Measurements from ENCODE around the gene SEC14L3. TPM values are rescaled to one million over a fixed set of nuclear protein-coding genes. Genes with fewer than 3 reads are reported as not detected.

The SEC14L3 gene
- total RNA-seq, 3 donors from 2014 or later (not counting 1 experiment from before 2014, with no cell fraction given), result not detected

DNA sequence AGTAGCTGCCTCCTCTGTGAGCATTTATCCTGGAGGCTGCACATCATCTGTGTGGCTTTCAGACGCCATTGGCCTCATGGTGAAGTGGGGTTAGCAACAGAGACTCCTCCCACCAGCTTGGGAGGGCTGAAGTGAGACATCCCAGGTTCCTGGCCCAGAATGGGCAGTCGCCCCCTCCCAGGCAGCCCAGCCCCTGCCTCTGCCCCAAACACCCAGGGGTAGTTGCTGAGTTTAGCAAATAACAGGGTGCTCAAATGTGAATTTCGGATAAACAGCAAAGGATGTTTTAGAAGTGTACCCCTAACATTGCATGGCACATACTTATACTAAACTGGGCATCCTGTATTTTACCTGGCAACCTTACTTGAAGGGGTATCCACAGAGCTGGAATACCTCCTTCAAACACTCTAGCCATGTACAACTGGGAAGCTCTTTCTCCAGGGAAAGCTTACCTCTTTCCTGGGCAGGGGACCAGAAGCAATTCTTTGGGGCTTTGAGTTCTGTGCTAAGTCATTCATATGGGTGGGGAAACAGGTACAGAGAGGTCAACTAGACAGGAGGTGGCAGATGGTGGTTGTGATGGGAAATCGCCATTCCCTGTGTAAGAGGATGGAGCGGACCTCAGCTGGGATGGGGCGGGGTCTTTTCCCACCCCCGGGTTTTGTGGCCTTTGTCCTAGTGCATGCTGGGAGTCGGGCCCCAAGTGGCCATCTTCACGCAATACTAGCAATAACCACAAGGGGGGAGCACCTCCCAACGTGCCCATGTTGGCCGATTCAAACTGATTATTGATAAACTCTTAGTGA is 27.0 kb downstream of the SEC14L3 start:
- peaks cover 36 to 46% of the 10 kb centered on the region in 2 donors for H3K27me3 Mint-ChIP-seq (ENCODE audit: low read depth in 2 of 2)
- ATAC-seq, result peak in 1 of 3 donors; percentile 50
- H3K27me3 ChIP-seq (ENCODE audit: control insufficient read depth, insufficient read depth, low read length), result peaks cover 3% of the 10 kb centered on the region

DNA sequence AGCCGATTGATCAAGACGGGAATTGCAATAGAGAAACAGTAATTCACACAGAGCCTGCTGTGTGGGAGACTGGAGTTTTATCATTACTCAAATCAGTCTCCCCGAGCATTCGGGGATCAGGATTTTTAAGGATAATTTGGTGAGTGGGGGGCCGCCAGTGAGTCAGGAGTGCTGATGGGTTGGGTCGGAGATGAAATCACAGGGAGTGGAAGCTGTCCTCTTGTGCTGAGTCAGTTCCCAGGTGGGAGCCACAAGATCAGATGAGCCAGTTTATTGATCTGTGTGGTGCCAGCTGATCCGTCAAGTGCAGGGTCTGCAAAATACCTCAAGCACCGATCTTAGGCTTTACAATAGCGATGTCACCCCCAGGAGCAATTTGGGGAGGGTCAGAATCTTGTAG is 30.7 kb downstream of the SEC14L3 start:
- Mint-ChIP-seq H3K9me3 (peaks cover 0 to 2% of the 10 kb centered on the region in 2 donors), H3K4me3 (no peak overlapping the region), H3K27ac (peak overlapping the region; percentile 31 to 76), H3K36me3 (no peaks in the 10 kb centered on the region), H3K4me1 (peaks cover 18 to 27% of the 10 kb centered on the region in 2 donors), H3K27me3 (ENCODE audit: low read depth in 2 of 2) (peaks cover 30 to 55% of the 10 kb centered on the region in 2 donors)
- intact Hi-C loops (cut with micrococcal nuclease), result no loop called here
- Histone ChIP-seq H3K4me3 (ENCODE audit: low read length) (no peak overlapping the region), H3K27ac (ENCODE audit: low read length) (no peak overlapping the region), H3K27me3 (ENCODE audit: control insufficient read depth, insufficient read depth, low read length) (peaks cover 3% of the 10 kb centered on the region), H3K9me3 (ENCODE audit: control insufficient read depth, insufficient read depth, low read length) (peaks cover 10% of the 10 kb centered on the region), H3K4me1 (ENCODE audit: control insufficient read depth, insufficient read depth, low read length) (peaks cover 23% of the 10 kb centered on the region), H3K36me3 (ENCODE audit: control insufficient read depth, insufficient read depth, low read length) (no peaks in the 10 kb centered on the region)
- TF ChIP-seq, protein P1, sequence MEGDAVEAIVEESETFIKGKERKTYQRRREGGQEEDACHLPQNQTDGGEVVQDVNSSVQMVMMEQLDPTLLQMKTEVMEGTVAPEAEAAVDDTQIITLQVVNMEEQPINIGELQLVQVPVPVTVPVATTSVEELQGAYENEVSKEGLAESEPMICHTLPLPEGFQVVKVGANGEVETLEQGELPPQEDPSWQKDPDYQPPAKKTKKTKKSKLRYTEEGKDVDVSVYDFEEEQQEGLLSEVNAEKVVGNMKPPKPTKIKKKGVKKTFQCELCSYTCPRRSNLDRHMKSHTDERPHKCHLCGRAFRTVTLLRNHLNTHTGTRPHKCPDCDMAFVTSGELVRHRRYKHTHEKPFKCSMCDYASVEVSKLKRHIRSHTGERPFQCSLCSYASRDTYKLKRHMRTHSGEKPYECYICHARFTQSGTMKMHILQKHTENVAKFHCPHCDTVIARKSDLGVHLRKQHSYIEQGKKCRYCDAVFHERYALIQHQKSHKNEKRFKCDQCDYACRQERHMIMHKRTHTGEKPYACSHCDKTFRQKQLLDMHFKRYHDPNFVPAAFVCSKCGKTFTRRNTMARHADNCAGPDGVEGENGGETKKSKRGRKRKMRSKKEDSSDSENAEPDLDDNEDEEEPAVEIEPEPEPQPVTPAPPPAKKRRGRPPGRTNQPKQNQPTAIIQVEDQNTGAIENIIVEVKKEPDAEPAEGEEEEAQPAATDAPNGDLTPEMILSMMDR (IDR thresholded peaks at IDR 0.05), result no peak
- ATAC-seq (no peak), DNase-seq (no peak)
- WGBS (ENCODE audit: insufficient coverage), result 94% methylated on average over 9 of the region's 9 CpGs

More for the DNA sequence above, 27.0 kb downstream of the SEC14L3 start:
- no peak overlapping the region for H3K27ac ChIP-seq (ENCODE audit: low read length)
- no peak overlapping the region for H3K4me3 Mint-ChIP-seq
- peaks cover 7% of the 10 kb centered on the region for H3K9me3 ChIP-seq (ENCODE audit: control insufficient read depth, insufficient read depth, low read length)
- DNase-seq, result peak in 1 of 2 donors; percentile 76
- peaks cover 17 to 25% of the 10 kb centered on the region in 2 donors for H3K4me1 Mint-ChIP-seq
- 35% methylated on average over 11 of the region's 11 CpGs for WGBS (ENCODE audit: insufficient coverage)
- no peak overlapping the region for H3K4me3 ChIP-seq (ENCODE audit: low read length)
- peaks cover 18% of the 10 kb centered on the region for H3K4me1 ChIP-seq (ENCODE audit: control insufficient read depth, insufficient read depth, low read length)
- H3K36me3 Mint-ChIP-seq, result no peaks in the 10 kb centered on the region
- TF ChIP-seq, protein P1 (IDR thresholded peaks at IDR 0.05), result peak; percentile 69
- no peaks in the 10 kb centered on the region for H3K9me3 Mint-ChIP-seq
- intact Hi-C loops (cut with micrococcal nuclease), result no loop called here
- H3K27ac Mint-ChIP-seq, result no peak overlapping the region
- no peaks in the 10 kb centered on the region for H3K36me3 ChIP-seq (ENCODE audit: control insufficient read depth, insufficient read depth, low read length)

DNA sequence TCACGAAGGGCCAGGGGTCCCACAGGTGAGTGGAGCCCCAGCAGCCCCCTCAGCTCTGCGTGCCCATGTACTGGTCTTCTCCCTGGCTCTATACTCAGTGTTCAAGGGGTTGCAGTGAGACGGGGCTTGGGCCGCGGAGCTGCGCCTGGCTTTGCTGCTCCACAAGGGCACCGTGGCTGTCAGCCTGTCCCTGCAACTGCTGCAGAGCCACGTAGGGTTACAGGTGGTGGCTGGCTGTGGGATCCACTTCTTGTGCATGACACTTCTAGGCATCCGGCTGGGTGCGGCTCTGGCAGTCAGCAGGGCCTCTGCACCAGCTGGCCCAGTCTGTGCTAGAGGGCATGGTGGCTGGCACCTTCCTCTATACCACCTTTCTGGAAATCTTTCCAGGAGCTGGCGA is 32.0 kb downstream of the SEC14L3 start:
- TF ChIP-seq, protein P1 (IDR thresholded peaks at IDR 0.05), result no peak
- H3K27me3 Mint-ChIP-seq (ENCODE audit: low read depth in 2 of 2), result peaks cover 23 to 43% of the 10 kb centered on the region in 2 donors
- peak overlapping the region in 1 of 2 donors; percentile 76 for H3K27ac Mint-ChIP-seq
- 86% methylated on average over 11 of the region's 11 CpGs for WGBS (ENCODE audit: insufficient coverage)
- ATAC-seq, result no peak
- intact Hi-C loops (cut with micrococcal nuclease), result loop anchor here (5.0 kb wide), 1 partner anchor 243 kb away; no protein-coding TSS in a partner anchor
- peaks cover 29 to 35% of the 10 kb centered on the region in 2 donors for H3K4me1 Mint-ChIP-seq
- DNase-seq, result no peak
- no peak overlapping the region for H3K4me3 Mint-ChIP-seq
- H3K27ac ChIP-seq (ENCODE audit: low read length), result no peak overlapping the region
- H3K36me3 Mint-ChIP-seq, result peaks cover 8% of the 10 kb centered on the region
- peaks cover 5 to 8% of the 10 kb centered on the region in 2 donors for H3K9me3 Mint-ChIP-seq
- H3K4me1 ChIP-seq (ENCODE audit: control insufficient read depth, insufficient read depth, low read length), result peaks cover 33% of the 10 kb centered on the region
- H3K9me3 ChIP-seq (ENCODE audit: control insufficient read depth, insufficient read depth, low read length), result peaks cover 22% of the 10 kb centered on the region
- H3K36me3 ChIP-seq (ENCODE audit: control insufficient read depth, insufficient read depth, low read length), result no peaks in the 10 kb centered on the region
- H3K27me3 ChIP-seq (ENCODE audit: control insufficient read depth, insufficient read depth, low read length), result no peaks in the 10 kb centered on the region
- no peak overlapping the region for H3K4me3 ChIP-seq (ENCODE audit: low read length)
